ACC112 (cell line): ENCODE measurements around the gene ATG7.
"Not testable (repeated sequence)": the region's sequence is repeated elsewhere in the genome, so short reads cannot be mapped to it uniquely, and the experiment has no call there.

ENCODE experiments used
- H2AFZ ChIP-seq: fragments of 200-600 bp; sonication (generic); one replicate; pipeline ENCODE4 v1.6.0; 2017; ENCODE audit warnings: antibody characterized with exemption, low read length; ENCODE audit not compliant: unreplicated experiment
- H3K27ac ChIP-seq: fragments of 200-600 bp; sonication (generic); 2 replicates; pipeline ENCODE4 v1.5.1; 2014; ENCODE audit warnings: low read depth, mild to moderate bottlenecking, antibody characterized with exemption, low read length, moderate library complexity
- H3K27me3 ChIP-seq: fragments of 200-600 bp; sonication (generic); 2 replicates; pipeline ENCODE4 v1.6.1; 2014; ENCODE audit warnings: mild to moderate bottlenecking, antibody characterized with exemption, low read length, moderate library complexity, mixed read lengths; ENCODE audit not compliant: insufficient read depth
- H3K36me3 ChIP-seq: fragments of 200-600 bp; sonication (generic); 2 replicates; pipeline ENCODE4 v1.6.1; 2016; ENCODE audit warnings: mild to moderate bottlenecking, antibody characterized with exemption, low read length, moderate library complexity, mixed read lengths; ENCODE audit not compliant: insufficient read depth
- H3K4me1 ChIP-seq: fragments of 200-600 bp; sonication (generic); one replicate; pipeline ENCODE4 v1.6.1; 2016; ENCODE audit warnings: low read length, mixed read lengths; ENCODE audit not compliant: insufficient read depth, unreplicated experiment, control insufficient read depth
- H3K4me3 ChIP-seq: fragments of 200-600 bp; sonication (generic); 2 replicates; pipeline ENCODE4 v1.5.1; 2014; ENCODE audit warnings: mild to moderate bottlenecking, low read depth, low read length
- H3K79me2 ChIP-seq: fragments of 200-600 bp; sonication (generic); one replicate; pipeline ENCODE4 v1.6.0; 2016; ENCODE audit warnings: low read length; ENCODE audit not compliant: control insufficient read depth, unreplicated experiment, insufficient read depth

Gene ATG7

GRCh38 chr3:11437506-11437905 lies 165.3 kb downstream of the ATG7 start:
- H3K27me3 ChIP-seq = no peaks in the 10 kb centered on the region
- no peak overlapping the region for H3K27ac ChIP-seq
- no peaks in the 10 kb centered on the region for H3K79me2 ChIP-seq
- no peak overlapping the region for H2AFZ ChIP-seq
- H3K36me3 ChIP-seq = no peaks in the 10 kb centered on the region
- H3K4me3 ChIP-seq = no peak overlapping the region
- peaks cover 20% of the 10 kb centered on the region for H3K4me1 ChIP-seq

GRCh38 chr3:11438646-11439045 lies 166.4 kb downstream of the ATG7 start:
- Histone ChIP-seq H3K79me2 (no peaks in the 10 kb centered on the region), H3K4me3 (no peak overlapping the region), H3K27ac (0 out of 2 replicates have a peak overlapping the region, but pooled peaks have one; percentile 20), H3K4me1 (peaks cover 15% of the 10 kb centered on the region), H3K36me3 (no peaks in the 10 kb centered on the region), H2AFZ (no peak overlapping the region), H3K27me3 (no peaks in the 10 kb centered on the region)

GRCh38 chr3:11441346-11441745 lies 169.1 kb downstream of the ATG7 start:
- H3K4me1 ChIP-seq, H3K4me3 ChIP-seq, H3K36me3 ChIP-seq, H3K27ac ChIP-seq, H2AFZ ChIP-seq, H3K79me2 ChIP-seq, H3K27me3 ChIP-seq: not testable (repeated sequence)

GRCh38 chr3:11444404-11444803 lies 172.2 kb downstream of the ATG7 start:
- no peaks in the 10 kb centered on the region for H3K27me3 ChIP-seq
- H3K4me1 ChIP-seq = peaks cover 6% of the 10 kb centered on the region
- H3K27ac ChIP-seq = no peak overlapping the region
- no peak overlapping the region for H3K4me3 ChIP-seq
- no peaks in the 10 kb centered on the region for H3K79me2 ChIP-seq
- no peaks in the 10 kb centered on the region; the same call in 1 of the 2 replicates for H3K36me3 ChIP-seq
- no peak overlapping the region for H2AFZ ChIP-seq

- H3K4me1 ChIP-seq, H2AFZ ChIP-seq, H3K27ac ChIP-seq, H3K79me2 ChIP-seq, H3K27me3 ChIP-seq, H3K4me3 ChIP-seq, H3K36me3 ChIP-seq: not testable (repeated sequence)
Observed at GRCh38 chr3:11445193-11445592, 173.0 kb downstream of the ATG7 start.

GRCh38 chr3:11445883-11446282 lies 173.7 kb downstream of the ATG7 start:
- no peaks in the 10 kb centered on the region; the same call in 1 of the 2 replicates for H3K36me3 ChIP-seq
- H3K4me1 ChIP-seq = peaks cover 6% of the 10 kb centered on the region
- no peak overlapping the region for H3K27ac ChIP-seq
- no peak overlapping the region for H3K4me3 ChIP-seq
- no peaks in the 10 kb centered on the region for H3K79me2 ChIP-seq
- no peak overlapping the region for H2AFZ ChIP-seq
- no peaks in the 10 kb centered on the region for H3K27me3 ChIP-seq

- Histone ChIP-seq H3K36me3 (no peaks in the 10 kb centered on the region; the same call in 1 of the 2 replicates), H3K27me3 (no peaks in the 10 kb centered on the region), H3K79me2 (no peaks in the 10 kb centered on the region), H3K4me1 (peaks cover 7% of the 10 kb centered on the region), H2AFZ (no peak overlapping the region), H3K27ac (no peak overlapping the region), H3K4me3 (no peak overlapping the region)
Observed at GRCh38 chr3:11447584-11448200, 175.5 kb downstream of the ATG7 start.

- peaks cover 2% of the 10 kb centered on the region for H3K79me2 ChIP-seq
- peaks cover 23% of the 10 kb centered on the region for H3K4me1 ChIP-seq
- H2AFZ ChIP-seq = no peak overlapping the region
- H3K36me3 ChIP-seq = no peaks in the 10 kb centered on the region; the same call in 1 of the 2 replicates
- no peak overlapping the region for H3K27ac ChIP-seq
- no peak overlapping the region for H3K4me3 ChIP-seq
- no peaks in the 10 kb centered on the region for H3K27me3 ChIP-seq
Observed at GRCh38 chr3:11450015-11450414, 177.8 kb downstream of the ATG7 start.

- H2AFZ ChIP-seq = no peak overlapping the region
- no peak overlapping the region for H3K4me3 ChIP-seq
- H3K27ac ChIP-seq = no peak overlapping the region
- peaks cover 9% of the 10 kb centered on the region; the same call in 1 of the 2 replicates for H3K36me3 ChIP-seq
- peaks cover 37% of the 10 kb centered on the region for H3K4me1 ChIP-seq
- H3K27me3 ChIP-seq = no peaks in the 10 kb centered on the region
- H3K79me2 ChIP-seq = peaks cover 2% of the 10 kb centered on the region
Observed at GRCh38 chr3:11452312-11452711, 180.1 kb downstream of the ATG7 start.

GRCh38 chr3:11452885-11453847 lies 181.0 kb downstream of the ATG7 start:
- no peak overlapping the region for H2AFZ ChIP-seq
- peaks cover 2% of the 10 kb centered on the region for H3K79me2 ChIP-seq
- H3K27ac ChIP-seq = peak overlapping the region; percentile 75
- H3K4me1 ChIP-seq = peaks cover 37% of the 10 kb centered on the region
- no peak overlapping the region for H3K4me3 ChIP-seq
- no peaks in the 10 kb centered on the region for H3K27me3 ChIP-seq
- peaks cover 9% of the 10 kb centered on the region; the same call in 1 of the 2 replicates for H3K36me3 ChIP-seq
